ENCODE data around the gene CCNY.

CCNY gene

GRCh38 chr10:35467186-35467585 lies 130.9 kb downstream of the CCNY start:
- peaks cover 47% of the 10 kb centered on the region for H3K79me2 ChIP-seq
- no peak overlapping the region for H3K4me3 ChIP-seq (ENCODE audit: low read depth, low read length)
- H3K9me3 ChIP-seq (ENCODE audit: control insufficient read depth, low read length) = no peaks in the 10 kb centered on the region
- H2AFZ ChIP-seq = no peak overlapping the region
- peaks cover 30% of the 10 kb centered on the region for H3K4me1 ChIP-seq
- H3K36me3 ChIP-seq (ENCODE audit: control insufficient read depth, insufficient read depth, low read length) = no peaks in the 10 kb centered on the region
- TF ChIP-seq, protein P1, sequence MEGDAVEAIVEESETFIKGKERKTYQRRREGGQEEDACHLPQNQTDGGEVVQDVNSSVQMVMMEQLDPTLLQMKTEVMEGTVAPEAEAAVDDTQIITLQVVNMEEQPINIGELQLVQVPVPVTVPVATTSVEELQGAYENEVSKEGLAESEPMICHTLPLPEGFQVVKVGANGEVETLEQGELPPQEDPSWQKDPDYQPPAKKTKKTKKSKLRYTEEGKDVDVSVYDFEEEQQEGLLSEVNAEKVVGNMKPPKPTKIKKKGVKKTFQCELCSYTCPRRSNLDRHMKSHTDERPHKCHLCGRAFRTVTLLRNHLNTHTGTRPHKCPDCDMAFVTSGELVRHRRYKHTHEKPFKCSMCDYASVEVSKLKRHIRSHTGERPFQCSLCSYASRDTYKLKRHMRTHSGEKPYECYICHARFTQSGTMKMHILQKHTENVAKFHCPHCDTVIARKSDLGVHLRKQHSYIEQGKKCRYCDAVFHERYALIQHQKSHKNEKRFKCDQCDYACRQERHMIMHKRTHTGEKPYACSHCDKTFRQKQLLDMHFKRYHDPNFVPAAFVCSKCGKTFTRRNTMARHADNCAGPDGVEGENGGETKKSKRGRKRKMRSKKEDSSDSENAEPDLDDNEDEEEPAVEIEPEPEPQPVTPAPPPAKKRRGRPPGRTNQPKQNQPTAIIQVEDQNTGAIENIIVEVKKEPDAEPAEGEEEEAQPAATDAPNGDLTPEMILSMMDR (IDR thresholded peaks at IDR 0.05) = no peak
- no peak overlapping the region for H3K4me2 ChIP-seq (ENCODE audit: low read length)
- H3K27ac ChIP-seq = no peak overlapping the region
- no peaks in the 10 kb centered on the region for H3K27me3 ChIP-seq (ENCODE audit: control insufficient read depth, insufficient read depth, low read length)
- no peak overlapping the region for H3K9ac ChIP-seq

DNA sequence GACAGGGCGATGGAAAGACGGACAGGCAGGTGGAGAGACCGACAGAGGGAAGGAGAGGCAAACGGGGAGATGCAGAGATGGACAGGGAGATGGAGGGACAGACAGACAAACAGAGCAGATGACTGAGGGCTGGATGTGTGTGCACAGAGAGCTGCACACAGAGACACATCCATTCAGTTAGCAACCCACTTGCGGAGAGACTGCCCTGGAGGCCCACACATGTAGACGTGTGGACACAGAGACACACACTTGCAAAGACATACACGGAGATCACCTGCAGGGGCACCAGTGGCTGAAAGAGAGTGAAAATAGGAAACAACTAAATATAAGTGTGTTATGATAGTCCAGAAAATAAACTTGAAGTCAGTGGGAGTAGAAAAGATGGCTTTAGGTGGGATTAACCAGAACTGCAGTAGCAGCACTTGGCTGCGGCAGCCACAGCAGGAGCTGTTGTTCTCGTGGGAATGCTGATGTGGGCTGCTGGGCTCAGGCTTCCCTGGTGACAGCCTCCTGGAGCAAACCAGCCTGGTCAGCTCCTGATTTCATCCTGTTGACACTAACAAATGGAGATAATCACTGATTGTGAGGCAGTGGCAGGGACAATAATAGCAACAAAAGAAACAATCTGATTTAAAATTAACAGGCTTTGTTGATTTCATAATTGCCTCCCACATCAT lies 134.1 kb downstream of the CCNY start:
- Histone ChIP-seq H3K4me2 (ENCODE audit: low read length) (no peak overlapping the region), H3K27me3 (ENCODE audit: control insufficient read depth, insufficient read depth, low read length) (no peaks in the 10 kb centered on the region), H3K9ac (no peak overlapping the region), H3K27ac (no peak overlapping the region), H3K79me2 (peaks cover 27% of the 10 kb centered on the region), H3K36me3 (ENCODE audit: control insufficient read depth, insufficient read depth, low read length) (no peaks in the 10 kb centered on the region), H3K9me3 (ENCODE audit: control insufficient read depth, low read length) (no peaks in the 10 kb centered on the region), H3K4me1 (peaks cover 16% of the 10 kb centered on the region), H3K4me3 (ENCODE audit: low read depth, low read length) (no peak overlapping the region), H2AFZ (no peak overlapping the region)
- TF ChIP-seq, protein P1 (IDR thresholded peaks at IDR 0.05) = no peak

- Histone ChIP-seq H3K9ac (no peak overlapping the region), H3K4me3 (ENCODE audit: low read depth, low read length) (no peak overlapping the region), H3K27ac (no peak overlapping the region), H3K4me2 (ENCODE audit: low read length) (no peak overlapping the region), H3K79me2 (peaks cover 21% of the 10 kb centered on the region), H3K36me3 (ENCODE audit: control insufficient read depth, insufficient read depth, low read length) (no peaks in the 10 kb centered on the region), H3K9me3 (ENCODE audit: control insufficient read depth, low read length) (no peaks in the 10 kb centered on the region), H2AFZ (no peak overlapping the region), H3K4me1 (peaks cover 16% of the 10 kb centered on the region), H3K27me3 (ENCODE audit: control insufficient read depth, insufficient read depth, low read length) (no peaks in the 10 kb centered on the region)
- TF ChIP-seq, protein P1 (IDR thresholded peaks at IDR 0.05) = no peak
Measured at GRCh38 chr10:35470925-35471315, 134.6 kb downstream of the CCNY start.

- no peak overlapping the region for H3K4me2 ChIP-seq (ENCODE audit: low read length)
- no peak overlapping the region for H2AFZ ChIP-seq
- no peaks in the 10 kb centered on the region for H3K9me3 ChIP-seq (ENCODE audit: control insufficient read depth, low read length)
- no peak overlapping the region for H3K4me3 ChIP-seq (ENCODE audit: low read depth, low read length)
- H3K79me2 ChIP-seq = peaks cover 18% of the 10 kb centered on the region
- no peak overlapping the region for H3K9ac ChIP-seq
- H3K27ac ChIP-seq = no peak overlapping the region
- TF ChIP-seq, protein P1 (IDR thresholded peaks at IDR 0.05) = no peak
- peaks cover 16% of the 10 kb centered on the region for H3K4me1 ChIP-seq
- no peaks in the 10 kb centered on the region for H3K27me3 ChIP-seq (ENCODE audit: control insufficient read depth, insufficient read depth, low read length)
- H3K36me3 ChIP-seq (ENCODE audit: control insufficient read depth, insufficient read depth, low read length) = no peaks in the 10 kb centered on the region
Measured at GRCh38 chr10:35471435-35471834, 135.1 kb downstream of the CCNY start.

DNA sequence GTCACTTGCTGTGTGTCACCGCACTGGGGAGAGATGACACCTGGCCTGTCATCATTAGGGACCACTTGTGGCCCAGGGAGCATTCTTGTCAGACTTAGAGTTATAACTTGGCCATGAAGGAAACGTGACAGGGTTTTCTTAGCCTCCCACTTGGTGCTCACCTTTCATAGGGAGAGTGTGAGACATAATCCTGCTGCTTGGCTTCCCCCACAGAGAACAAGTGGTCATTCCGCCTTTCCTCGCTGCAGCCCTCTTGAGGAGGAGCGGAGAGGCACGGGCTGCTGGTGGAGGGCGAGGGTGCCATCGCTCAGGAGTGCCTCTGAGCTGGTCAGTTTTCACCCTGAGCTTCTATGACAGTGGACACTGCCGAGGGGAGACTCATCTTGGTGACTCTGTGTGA lies 143.8 kb downstream of the CCNY start:
- Histone ChIP-seq H3K4me3 (ENCODE audit: low read depth, low read length) (no peak overlapping the region), H3K4me2 (ENCODE audit: low read length) (no peak overlapping the region), H3K4me1 (no peaks in the 10 kb centered on the region), H2AFZ (no peak overlapping the region), H3K27ac (no peak overlapping the region), H3K9me3 (ENCODE audit: control insufficient read depth, low read length) (no peaks in the 10 kb centered on the region), H3K36me3 (ENCODE audit: control insufficient read depth, insufficient read depth, low read length) (no peaks in the 10 kb centered on the region), H3K27me3 (ENCODE audit: control insufficient read depth, insufficient read depth, low read length) (no peaks in the 10 kb centered on the region), H3K9ac (no peak overlapping the region), H3K79me2 (no peaks in the 10 kb centered on the region)
- TF ChIP-seq, protein P1 (IDR thresholded peaks at IDR 0.05) = no peak
